DOHH2 (cell line): Measurements from ENCODE around the gene ANKRD39.

Source experiments
- CTCF ChIP-seq: fragments of 200-600 bp; sonication (generic); IDR thresholded peaks from one replicate; pipeline ENCODE4 v1.5.1; 2014; ENCODE audit warnings: antibody characterized with exemption, mild to moderate bottlenecking, low read depth, low read length; ENCODE audit not compliant: poor library complexity, severe bottlenecking
- EZH2phosphoT487 ChIP-seq: fragments of 200-600 bp; sonication (generic); IDR thresholded peaks from 2 replicates; pipeline ENCODE4 v1.6.1; 2017; ENCODE audit warnings: borderline replicate concordance, mild to moderate bottlenecking, antibody characterized with exemption, low read length, moderate library complexity, mixed read lengths

GRCh38 chr2:96809216-96809882 is 48.5 kb downstream of the ANKRD39 start:
- TF ChIP-seq CTCF = no peak
- TF ChIP-seq EZH2phosphoT487 = no peak
